Astrocyte (in vitro differentiated cells and primary cell): ENCODE data around the gene PARP9.

ENCODE experiments used
- EZH2 ChIP-seq: IDR thresholded peaks from 2 replicates; pipeline ENCODE4 v1.6.1; 2012; ENCODE audit warnings: mild to moderate bottlenecking, low read length, inconsistent platforms; ENCODE audit not compliant: insufficient read depth
- TF ChIP-seq, protein P1 (sequence below): IDR thresholded peaks from 2 replicates; pipeline ENCODE4 v1.5.1; 2011; ENCODE audit warnings: low read depth, mild to moderate bottlenecking, inconsistent platforms, low read length, moderate library complexity; ENCODE audit not compliant: insufficient read depth

DNA sequence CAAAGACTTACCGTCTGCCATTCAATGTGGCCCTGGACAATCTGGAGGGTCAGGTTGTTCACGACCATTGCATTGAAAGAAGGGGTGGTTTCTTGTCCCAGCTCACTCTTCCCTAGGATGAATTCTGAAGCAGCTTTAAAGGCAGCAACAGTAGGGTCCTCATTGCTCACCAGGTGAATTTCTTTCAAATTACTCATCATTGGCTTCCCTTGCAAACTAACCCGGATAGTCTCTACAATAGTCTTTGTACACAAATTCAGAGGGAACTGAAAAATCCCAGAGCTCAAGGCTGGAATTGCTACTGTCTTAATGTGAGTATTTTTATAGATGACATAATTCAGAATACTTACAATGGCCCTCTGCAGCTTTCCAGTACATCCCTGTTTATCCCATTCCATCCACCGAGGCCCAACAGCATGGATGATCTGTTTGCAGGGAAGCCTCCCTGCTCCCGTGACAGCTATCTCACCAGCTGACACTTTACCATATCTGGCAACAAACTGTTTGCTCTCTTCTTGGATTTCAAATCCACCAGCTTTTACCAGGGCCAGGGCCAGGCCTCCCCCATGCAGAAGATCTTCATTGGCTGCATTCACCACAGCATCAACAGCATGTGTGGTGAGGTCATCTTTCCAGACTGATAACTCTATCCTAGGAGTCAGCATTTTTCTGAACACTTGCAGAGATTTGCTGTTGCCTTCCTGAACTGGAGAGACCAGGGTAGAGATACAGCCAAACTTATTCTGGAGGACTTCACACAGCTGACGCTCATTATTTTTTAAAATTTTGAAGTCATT is 8.6 kb downstream of the PARP9 start:
- TF ChIP-seq, protein P1, sequence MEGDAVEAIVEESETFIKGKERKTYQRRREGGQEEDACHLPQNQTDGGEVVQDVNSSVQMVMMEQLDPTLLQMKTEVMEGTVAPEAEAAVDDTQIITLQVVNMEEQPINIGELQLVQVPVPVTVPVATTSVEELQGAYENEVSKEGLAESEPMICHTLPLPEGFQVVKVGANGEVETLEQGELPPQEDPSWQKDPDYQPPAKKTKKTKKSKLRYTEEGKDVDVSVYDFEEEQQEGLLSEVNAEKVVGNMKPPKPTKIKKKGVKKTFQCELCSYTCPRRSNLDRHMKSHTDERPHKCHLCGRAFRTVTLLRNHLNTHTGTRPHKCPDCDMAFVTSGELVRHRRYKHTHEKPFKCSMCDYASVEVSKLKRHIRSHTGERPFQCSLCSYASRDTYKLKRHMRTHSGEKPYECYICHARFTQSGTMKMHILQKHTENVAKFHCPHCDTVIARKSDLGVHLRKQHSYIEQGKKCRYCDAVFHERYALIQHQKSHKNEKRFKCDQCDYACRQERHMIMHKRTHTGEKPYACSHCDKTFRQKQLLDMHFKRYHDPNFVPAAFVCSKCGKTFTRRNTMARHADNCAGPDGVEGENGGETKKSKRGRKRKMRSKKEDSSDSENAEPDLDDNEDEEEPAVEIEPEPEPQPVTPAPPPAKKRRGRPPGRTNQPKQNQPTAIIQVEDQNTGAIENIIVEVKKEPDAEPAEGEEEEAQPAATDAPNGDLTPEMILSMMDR: no peak
- TF ChIP-seq EZH2: no peak
